PFSK-1 (cell line): ENCODE measurements around the gene COX6A2.
A peak's percentile ranks its signal among the peaks of the same experiment; 100 is the strongest.

Experiments
- FOXP2 ChIP-seq: optimal IDR thresholded peaks from 2 replicates; pipeline ENCODE3; 2011; ENCODE audit warnings: borderline replicate concordance, control low read depth, inconsistent platforms; ENCODE audit not compliant: insufficient read depth; ENCODE audit errors: extremely low read length, extremely low read depth
- POLR2AphosphoS5 ChIP-seq: IDR thresholded peaks from 2 replicates; pipeline ENCODE4 v1.6.1; 2012; ENCODE audit warnings: low read depth, mild to moderate bottlenecking, control low read depth, low read length, moderate library complexity
- SIN3A ChIP-seq: IDR thresholded peaks from 2 replicates; pipeline ENCODE4 v1.6.1; 2012; ENCODE audit warnings: mild to moderate bottlenecking, low read length, moderate library complexity, borderline replicate concordance; ENCODE audit not compliant: insufficient read depth
- TAF1 ChIP-seq: IDR thresholded peaks from 2 replicates; pipeline ENCODE4 v1.6.1; 2012; ENCODE audit warnings: low read length, control low read depth, borderline replicate concordance; ENCODE audit not compliant: insufficient read depth
- TF ChIP-seq, protein P1 (sequence below), 2 experiments: IDR thresholded peaks; 2 replicates each; pipeline versions ENCODE4 v1.6.1 to v1.8.0; 2011 to 2012; ENCODE audit warnings: low read depth in 2 of 2, low read length in 2 of 2, control low read depth in 1 of 2, inconsistent platforms in 1 of 2, mild to moderate bottlenecking in 1 of 2, moderate library complexity in 1 of 2; ENCODE audit not compliant: insufficient read depth in 1 of 2

COX6A2 gene

DNA sequence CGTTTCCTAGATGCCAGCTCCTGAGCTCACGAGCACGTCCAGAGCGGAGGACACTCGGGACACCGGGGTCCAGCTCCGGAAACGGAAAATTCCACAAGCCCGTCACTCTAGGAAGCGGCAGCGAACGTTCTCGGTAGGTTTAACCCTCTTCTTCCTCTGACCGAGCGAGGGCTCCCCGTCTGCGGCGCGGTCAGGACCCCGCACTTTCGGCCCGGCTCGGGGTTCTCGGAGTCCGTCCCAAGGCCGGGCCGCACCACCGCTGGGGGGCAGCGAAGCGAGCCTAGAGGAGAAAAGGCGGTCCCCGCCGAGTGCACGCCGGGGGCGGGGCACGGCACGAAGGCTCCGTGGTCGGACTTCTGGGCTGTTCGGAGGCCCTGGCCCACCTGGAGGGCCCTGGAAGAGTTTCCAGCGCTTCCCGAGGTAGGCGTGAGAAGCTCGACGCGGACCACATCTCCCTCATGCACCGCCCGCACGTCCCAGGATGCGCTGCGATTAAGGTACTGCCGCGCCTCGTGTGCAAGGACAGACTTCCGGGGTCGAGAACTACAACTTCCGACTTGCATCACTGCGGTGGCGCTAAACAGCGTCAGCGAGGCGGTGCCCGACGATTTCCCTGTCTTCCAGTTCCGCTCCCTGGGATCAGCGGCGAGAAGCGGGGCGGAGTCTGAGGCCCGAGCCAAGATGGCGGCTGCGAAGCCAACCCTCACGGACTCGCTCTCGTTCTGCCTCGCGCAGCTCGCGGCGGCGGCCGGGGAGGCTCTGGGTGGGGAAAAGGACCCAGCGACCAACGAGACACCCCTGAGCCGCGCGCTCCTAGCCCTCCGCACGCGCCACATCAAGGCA, 30.9 kb upstream of the COX6A2 start, which contains the start of gene ARMC5:
Gene ARMC5 (plus strand): TSS at position 658 of the 843 bp plus-strand sequence. CDS start 24 bp downstream, at position 682.
- peak; percentile 57 for TF ChIP-seq TAF1
- TF ChIP-seq SIN3A = no peak
- peak; percentile 53 for TF ChIP-seq POLR2AphosphoS5

GRCh38 chr16:31458073-31458843, 30.1 kb upstream of the COX6A2 start:
- no peak for TF ChIP-seq TAF1

DNA sequence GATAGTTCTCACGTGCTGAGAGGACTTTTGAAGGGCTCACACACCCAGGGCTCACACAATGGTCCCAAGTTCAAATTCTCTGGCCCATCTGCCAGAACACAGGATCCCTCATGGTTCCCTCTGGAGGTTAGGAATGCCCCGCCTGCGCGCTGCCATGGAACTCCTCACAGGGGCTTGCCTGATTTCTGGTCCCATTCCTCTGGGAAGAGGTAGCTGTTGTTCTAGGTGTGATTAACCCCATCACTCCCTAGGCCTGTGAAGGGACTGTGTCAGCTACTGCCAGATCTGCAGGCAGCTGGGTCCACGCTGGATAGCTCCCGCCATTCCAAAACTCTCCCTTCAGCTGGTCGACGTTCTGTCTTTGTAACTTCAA, 28.8 kb upstream of the COX6A2 start:
- TF ChIP-seq FOXP2 = no peak
- TF ChIP-seq TAF1 = no peak
- TF ChIP-seq, protein P1, sequence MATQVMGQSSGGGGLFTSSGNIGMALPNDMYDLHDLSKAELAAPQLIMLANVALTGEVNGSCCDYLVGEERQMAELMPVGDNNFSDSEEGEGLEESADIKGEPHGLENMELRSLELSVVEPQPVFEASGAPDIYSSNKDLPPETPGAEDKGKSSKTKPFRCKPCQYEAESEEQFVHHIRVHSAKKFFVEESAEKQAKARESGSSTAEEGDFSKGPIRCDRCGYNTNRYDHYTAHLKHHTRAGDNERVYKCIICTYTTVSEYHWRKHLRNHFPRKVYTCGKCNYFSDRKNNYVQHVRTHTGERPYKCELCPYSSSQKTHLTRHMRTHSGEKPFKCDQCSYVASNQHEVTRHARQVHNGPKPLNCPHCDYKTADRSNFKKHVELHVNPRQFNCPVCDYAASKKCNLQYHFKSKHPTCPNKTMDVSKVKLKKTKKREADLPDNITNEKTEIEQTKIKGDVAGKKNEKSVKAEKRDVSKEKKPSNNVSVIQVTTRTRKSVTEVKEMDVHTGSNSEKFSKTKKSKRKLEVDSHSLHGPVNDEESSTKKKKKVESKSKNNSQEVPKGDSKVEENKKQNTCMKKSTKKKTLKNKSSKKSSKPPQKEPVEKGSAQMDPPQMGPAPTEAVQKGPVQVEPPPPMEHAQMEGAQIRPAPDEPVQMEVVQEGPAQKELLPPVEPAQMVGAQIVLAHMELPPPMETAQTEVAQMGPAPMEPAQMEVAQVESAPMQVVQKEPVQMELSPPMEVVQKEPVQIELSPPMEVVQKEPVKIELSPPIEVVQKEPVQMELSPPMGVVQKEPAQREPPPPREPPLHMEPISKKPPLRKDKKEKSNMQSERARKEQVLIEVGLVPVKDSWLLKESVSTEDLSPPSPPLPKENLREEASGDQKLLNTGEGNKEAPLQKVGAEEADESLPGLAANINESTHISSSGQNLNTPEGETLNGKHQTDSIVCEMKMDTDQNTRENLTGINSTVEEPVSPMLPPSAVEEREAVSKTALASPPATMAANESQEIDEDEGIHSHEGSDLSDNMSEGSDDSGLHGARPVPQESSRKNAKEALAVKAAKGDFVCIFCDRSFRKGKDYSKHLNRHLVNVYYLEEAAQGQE (IDR thresholded peaks at IDR 0.05; ENCODE audit: insufficient read depth in 1 of 2, low read depth in 2 of 2, low read length in 2 of 2) = peak in 1 of 2 experiments; percentile 82; a peak in 2 of 4 replicates
- TF ChIP-seq POLR2AphosphoS5 = no peak

- TF ChIP-seq SIN3A (no peak), FOXP2 (no peak), TAF1 (no peak), POLR2AphosphoS5 (0 out of 2 replicates have a peak, but pooled peaks have one; percentile 3)
- TF ChIP-seq, protein P1 (IDR thresholded peaks at IDR 0.05; ENCODE audit: insufficient read depth in 1 of 2, low read depth in 2 of 2, low read length in 2 of 2) = no peak
Observed at GRCh38 chr16:31455601-31456314, 27.6 kb upstream of the COX6A2 start.

- TF ChIP-seq POLR2AphosphoS5 (no peak), FOXP2 (no peak), SIN3A (no peak), TAF1 (no peak)
- TF ChIP-seq, protein P1 (IDR thresholded peaks at IDR 0.05; ENCODE audit: insufficient read depth in 1 of 2, low read depth in 2 of 2, low read length in 2 of 2) = no peak
Observed at GRCh38 chr16:31453255-31454204, 25.4 kb upstream of the COX6A2 start.
